A549 (cell line): Measurements from ENCODE around the gene BRSK2. TPM values are rescaled to one million over a fixed set of nuclear protein-coding genes. Genes with fewer than 3 reads are reported as not detected.

Experiments
- ATAC-seq, 2 experiments: fragments of 200-7000 bp in 1 of 2; fragments of >200 bp in 1 of 2; cut with Nextera tagmentation in 1 of 2; cut with Tn5 transposase in 1 of 2; 3 replicates each; pipeline versions ENCODE4 v1.8.0 to v1.9.1; 2018 to 2020; ENCODE audit warnings: mild to moderate bottlenecking in 1 of 2, moderate library complexity in 1 of 2
- CTCF ChIA-PET: fragments of 300-600 bp; sonication (Branson Sonifier 250); formaldehyde crosslinking; extraction: SDS; loops from one replicate; lab custom pipeline; 2021; ENCODE audit warnings: antibody characterized with exemption, inconsistent platforms; lab: Yijun Ruan, JAX
- POLR2A ChIA-PET: fragments of 350-600 bp; formaldehyde crosslinking; extraction: SDS; loops from one replicate; lab custom pipeline; 2021; ENCODE audit warnings: antibody characterized with exemption, inconsistent platforms; lab: Yijun Ruan, JAX
- DNase-seq, 2 experiments: peaks; one replicate each; pipeline versions ENCODE4 v3.0.0 to v3.0.0-alpha.2; 2011 to 2016; ENCODE audit warnings: low read depth in 1 of 2, low spot score in 1 of 2
- FAIRE-seq: peaks from 2 replicates; lab custom pipeline; 2011; peaks lifted over from hg19 to GRCh38; lab: Jason Lieb, UNC
- H3K27ac ChIP-seq, 2 experiments: fragments of >200 bp; sonication (Bioruptor Twin); formaldehyde crosslinking; 3 replicates each; pipeline ENCODE4 v1.5.1; 2016 to 2017
- H3K4me1 ChIP-seq: fragments of >200 bp; sonication (Bioruptor Twin); formaldehyde crosslinking; 3 replicates; pipeline ENCODE4 v1.6.1; 2016
- H3K4me2 ChIP-seq: fragments of >200 bp; sonication (Bioruptor Twin); formaldehyde crosslinking; 3 replicates; pipeline ENCODE4 v1.6.1; 2016
- H3K4me3 ChIP-seq: fragments of >200 bp; sonication (Bioruptor Twin); formaldehyde crosslinking; 3 replicates; pipeline ENCODE4 v1.5.1; 2016
- H3K9me3 ChIP-seq: fragments of >200 bp; sonication (Bioruptor Twin); formaldehyde crosslinking; 3 replicates; pipeline ENCODE4 v1.6.1; 2016
- EHF ChIP-seq: fragments of 250-450 bp; sonication (Bioruptor Pico); IDR thresholded peaks from 2 replicates; pipeline ENCODE4 v1.5.0; 2020; ENCODE audit warnings: mild to moderate bottlenecking
- FOXS1 ChIP-seq: fragments of 250-450 bp; sonication (Bioruptor Pico); IDR thresholded peaks from 2 replicates; pipeline ENCODE4 v1.5.0; 2020; ENCODE audit warnings: mild to moderate bottlenecking, moderate library complexity
- HOXA7 ChIP-seq: fragments of 250-450 bp; sonication (Bioruptor Pico); IDR thresholded peaks from 2 replicates; pipeline ENCODE4 v1.5.0; 2020; ENCODE audit warnings: mild to moderate bottlenecking, moderate library complexity
- HOXB5 ChIP-seq: fragments of 250-450 bp; sonication (Bioruptor Pico); IDR thresholded peaks from 2 replicates; pipeline ENCODE4 v1.5.0; 2020; ENCODE audit warnings: mild to moderate bottlenecking, moderate library complexity
- JUN ChIP-seq, 2 experiments: fragments of >200 bp; sonication (Bioruptor Twin); formaldehyde crosslinking; IDR thresholded peaks; 2 replicates in 1 of 2; 3 replicates in 1 of 2; pipeline ENCODE4 v1.6.1; 2016 to 2017
- JUNB ChIP-seq: fragments of >200 bp; sonication (Bioruptor Twin); formaldehyde crosslinking; IDR thresholded peaks from 2 replicates; pipeline ENCODE4 v1.6.1; 2016
- MAZ ChIP-seq: fragments of 150-350 bp; IDR thresholded peaks from 2 replicates; pipeline ENCODE4 v1.6.1; 2014; ENCODE audit warnings: antibody characterized with exemption, low read depth, low read length, borderline replicate concordance
- NFE2L2 ChIP-seq: fragments of 150-350 bp; conservative IDR thresholded peaks from 2 replicates; pipeline ENCODE4 v1.6.1; 2014; ENCODE audit warnings: low read length
- NR3C1 ChIP-seq: fragments of >200 bp; sonication (Bioruptor Twin); formaldehyde crosslinking; IDR thresholded peaks from 3 replicates; pipeline ENCODE4 v1.6.1; 2017
- RARB ChIP-seq: fragments of 250-450 bp; sonication (Bioruptor Pico); IDR thresholded peaks from 2 replicates; pipeline ENCODE4 v1.8.0; 2021; ENCODE audit warnings: mild to moderate bottlenecking, moderate library complexity
- SMC3 ChIP-seq: fragments of >200 bp; sonication (Bioruptor Twin); formaldehyde crosslinking; IDR thresholded peaks from 3 replicates; pipeline ENCODE4 v1.6.1; 2018; ENCODE audit warnings: inconsistent platforms
- TFCP2L1 ChIP-seq: fragments of 250-450 bp; sonication (Bioruptor Pico); IDR thresholded peaks from 2 replicates; pipeline ENCODE4 v1.5.0; 2021; ENCODE audit warnings: mild to moderate bottlenecking
- TP53 ChIP-seq: fragments of 250-450 bp; sonication (Bioruptor Pico); IDR thresholded peaks from 2 replicates; pipeline ENCODE4 v1.5.0; 2021; ENCODE audit warnings: mild to moderate bottlenecking, moderate library complexity
- ZFP36 ChIP-seq: fragments of 450-650 bp; IDR thresholded peaks from 2 replicates; pipeline ENCODE4 v1.6.1; 2014; ENCODE audit warnings: borderline replicate concordance; ENCODE audit not compliant: partially characterized antibody
- WGBS: methylation state at CpG from one replicate; pipeline ENCODE4 v1.1.6; 2017; ENCODE audit errors: missing lambda C conversion rate; 5-methylcytosine and 5-hydroxymethylcytosine counted together
- polyA plus RNA-seq, 4 experiments: library from polyadenylated mRNA; depleted of rRNA in 3 of 4; stranded (reverse); fragments of >200 nt; fragmentation: RNase III in 1 of 4; extraction: RNeasy Plus Mini Kit Qiagen cat#74134 plus additional on column Dnase treatment in 1 of 4; gene quantifications; 2 replicates in 3 of 4; 3 replicates in 1 of 4; pipeline ENCODE4 v1.2.3, GENCODE V29; 2011 to 2017
- TF ChIP-seq, protein P1 (sequence below): fragments of >200 bp; sonication (Bioruptor Twin); formaldehyde crosslinking; IDR thresholded peaks from 2 replicates; pipeline ENCODE4 v1.6.1; 2016
- TF ChIP-seq, protein P2 (sequence below): fragments of >200 bp; sonication (Bioruptor Twin); formaldehyde crosslinking; IDR thresholded peaks from 3 replicates; pipeline ENCODE4 v1.5.1; 2016
- TF ChIP-seq, protein P3 (sequence below): IDR thresholded peaks from 2 replicates; pipeline ENCODE4 v1.6.1; 2012
- TF ChIP-seq, protein P4 (sequence below): IDR thresholded peaks from 2 replicates; pipeline ENCODE4 v1.6.1; 2012; ENCODE audit warnings: low read depth, borderline replicate concordance

BRSK2 gene
- polyA plus RNA-seq, 2 of the 4 experiments (the other 2 are of a cell fraction), result 3.8 to 10.1 TPM

DNA sequence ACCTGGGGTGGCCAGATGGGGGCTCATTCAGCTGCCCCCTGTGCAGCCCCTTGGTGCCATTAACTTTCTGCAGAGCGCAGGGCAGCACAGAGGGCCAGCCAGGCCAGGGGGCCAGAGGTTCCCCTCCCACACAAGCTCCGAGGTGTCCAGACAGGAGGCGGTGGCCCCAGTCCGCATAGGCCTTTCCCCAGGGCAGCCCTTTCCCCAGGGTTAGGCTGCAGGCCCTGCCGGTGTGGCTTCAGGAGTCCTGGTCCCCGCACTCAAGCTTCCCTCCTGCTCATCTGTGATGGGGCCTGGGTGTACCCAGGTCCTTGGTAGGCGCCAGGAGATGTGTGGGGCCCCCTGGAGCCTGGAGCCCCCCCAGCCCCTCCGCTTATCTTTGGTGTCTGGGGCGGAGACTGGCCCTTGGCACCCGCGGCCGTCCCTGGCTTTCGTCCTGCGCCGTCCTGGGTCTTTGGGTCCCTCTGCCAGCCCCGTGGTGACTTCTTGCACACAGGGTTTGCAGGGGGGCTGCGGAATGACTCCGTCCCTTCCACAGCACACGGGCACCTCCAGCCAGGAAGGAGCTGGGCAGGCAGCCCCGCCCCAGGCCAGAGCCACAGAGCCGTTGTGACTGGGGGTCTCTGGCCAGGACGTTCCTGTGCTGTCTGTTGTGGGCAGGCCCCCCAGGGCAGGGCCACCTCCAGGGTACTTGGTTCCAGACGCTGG, 8.9 kb downstream of the BRSK2 start:
- FAIRE-seq, result no peak
- POLR2A ChIA-PET, result no interaction called here
- ATAC-seq, result no peak

DNA sequence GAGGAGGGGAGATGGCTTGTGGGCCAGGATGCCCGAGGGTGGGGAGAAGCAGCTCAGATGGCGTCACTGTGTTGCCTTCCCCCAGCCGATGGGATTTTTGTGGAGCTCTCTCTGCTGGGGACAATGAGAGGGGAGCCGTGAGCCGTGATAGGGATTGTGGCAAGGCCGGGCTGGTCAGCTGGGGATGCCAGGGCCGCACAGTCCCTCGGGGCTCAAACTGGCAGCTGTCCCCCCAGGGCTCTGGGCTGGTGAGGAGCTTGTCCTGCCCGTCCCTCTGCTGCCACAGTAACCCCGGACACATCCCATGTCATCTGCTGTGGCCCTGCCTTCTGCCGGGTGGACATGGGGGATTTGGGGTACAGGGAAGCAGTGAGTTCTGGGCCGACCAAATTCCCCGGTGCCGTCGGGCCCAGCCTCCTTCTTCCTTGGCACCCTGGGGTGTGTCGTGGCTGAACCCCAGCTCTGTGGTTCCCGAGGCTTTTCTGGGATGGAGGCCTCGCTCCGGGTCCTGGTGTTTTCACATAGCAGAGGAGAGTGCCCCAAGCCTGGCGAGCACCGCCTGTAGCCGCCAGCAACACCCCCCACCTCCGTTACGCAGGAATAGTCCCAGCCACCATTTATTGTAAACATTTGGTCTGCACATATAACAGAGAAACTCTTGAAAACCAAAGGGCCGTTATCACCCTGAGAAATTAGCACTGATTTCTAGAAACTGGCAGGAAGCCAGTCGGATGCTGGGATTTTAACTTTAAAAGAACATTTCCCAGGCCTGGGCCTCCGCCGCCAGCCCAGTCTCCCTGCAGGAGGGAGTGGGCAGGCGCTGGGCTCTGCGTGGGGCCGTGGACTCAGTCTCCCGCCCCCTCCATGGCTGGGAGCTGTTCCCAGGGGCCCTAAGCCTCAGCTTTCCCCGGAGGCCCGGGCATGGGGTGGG, 9.9 kb downstream of the BRSK2 start:
- WGBS, result 82% methylated on average over 30 of the region's 34 CpGs
- no peak for FAIRE-seq
- Histone ChIP-seq H3K4me3 (no peak overlapping the region), H3K27ac (no peak overlapping the region), H3K4me1 (no peaks in the 10 kb centered on the region), H3K4me2 (no peak overlapping the region), H3K9me3 (no peaks in the 10 kb centered on the region)
- TF ChIP-seq JUN (IDR thresholded peaks at IDR 0.05), result no peak
- no peak for TF ChIP-seq RARB (CRISPR knock-in tag)
- TF ChIP-seq, protein P1, sequence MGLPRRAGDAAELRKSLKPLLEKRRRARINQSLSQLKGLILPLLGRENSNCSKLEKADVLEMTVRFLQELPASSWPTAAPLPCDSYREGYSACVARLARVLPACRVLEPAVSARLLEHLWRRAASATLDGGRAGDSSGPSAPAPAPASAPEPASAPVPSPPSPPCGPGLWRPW, result no peak
- no peak for TF ChIP-seq MAZ
- no peak for TF ChIP-seq SMC3
- TF ChIP-seq ZFP36, result no peak
- TF ChIP-seq FOXS1, result no peak
- TF ChIP-seq, protein P2, sequence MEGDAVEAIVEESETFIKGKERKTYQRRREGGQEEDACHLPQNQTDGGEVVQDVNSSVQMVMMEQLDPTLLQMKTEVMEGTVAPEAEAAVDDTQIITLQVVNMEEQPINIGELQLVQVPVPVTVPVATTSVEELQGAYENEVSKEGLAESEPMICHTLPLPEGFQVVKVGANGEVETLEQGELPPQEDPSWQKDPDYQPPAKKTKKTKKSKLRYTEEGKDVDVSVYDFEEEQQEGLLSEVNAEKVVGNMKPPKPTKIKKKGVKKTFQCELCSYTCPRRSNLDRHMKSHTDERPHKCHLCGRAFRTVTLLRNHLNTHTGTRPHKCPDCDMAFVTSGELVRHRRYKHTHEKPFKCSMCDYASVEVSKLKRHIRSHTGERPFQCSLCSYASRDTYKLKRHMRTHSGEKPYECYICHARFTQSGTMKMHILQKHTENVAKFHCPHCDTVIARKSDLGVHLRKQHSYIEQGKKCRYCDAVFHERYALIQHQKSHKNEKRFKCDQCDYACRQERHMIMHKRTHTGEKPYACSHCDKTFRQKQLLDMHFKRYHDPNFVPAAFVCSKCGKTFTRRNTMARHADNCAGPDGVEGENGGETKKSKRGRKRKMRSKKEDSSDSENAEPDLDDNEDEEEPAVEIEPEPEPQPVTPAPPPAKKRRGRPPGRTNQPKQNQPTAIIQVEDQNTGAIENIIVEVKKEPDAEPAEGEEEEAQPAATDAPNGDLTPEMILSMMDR, result no peak
- no peak for TF ChIP-seq TP53 (CRISPR knock-in tag)
- TF ChIP-seq TFCP2L1 (CRISPR knock-in tag), result no peak
- TF ChIP-seq HOXA7 (CRISPR knock-in tag), result no peak
- TF ChIP-seq, protein P3, sequence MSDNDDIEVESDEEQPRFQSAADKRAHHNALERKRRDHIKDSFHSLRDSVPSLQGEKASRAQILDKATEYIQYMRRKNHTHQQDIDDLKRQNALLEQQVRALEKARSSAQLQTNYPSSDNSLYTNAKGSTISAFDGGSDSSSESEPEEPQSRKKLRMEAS, result no peak
- TF ChIP-seq EHF, result no peak
- TF ChIP-seq JUNB, result no peak
- no peak for TF ChIP-seq NR3C1
- ATAC-seq, result no peak
- ChIA-PET POLR2A (no interaction called here), CTCF (interaction anchor here (0.6 kb wide), 1 partner anchor 445 kb away, joined by 3 read pairs; no protein-coding TSS in a partner anchor)
- no peak for DNase-seq

More for the DNA sequence above, 8.9 kb downstream of the BRSK2 start:
- TF ChIP-seq NFE2L2 (no peak), HOXB5 (CRISPR knock-in tag) (no peak), JUN (IDR thresholded peaks at IDR 0.05) (no peak)
- TF ChIP-seq, protein P4, sequence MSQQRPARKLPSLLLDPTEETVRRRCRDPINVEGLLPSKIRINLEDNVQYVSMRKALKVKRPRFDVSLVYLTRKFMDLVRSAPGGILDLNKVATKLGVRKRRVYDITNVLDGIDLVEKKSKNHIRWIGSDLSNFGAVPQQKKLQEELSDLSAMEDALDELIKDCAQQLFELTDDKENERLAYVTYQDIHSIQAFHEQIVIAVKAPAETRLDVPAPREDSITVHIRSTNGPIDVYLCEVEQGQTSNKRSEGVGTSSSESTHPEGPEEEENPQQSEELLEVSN, result no peak
- TF ChIP-seq, protein P1, result no peak
- H3K27ac ChIP-seq, result no peak overlapping the region
- H3K9me3 ChIP-seq, result no peaks in the 10 kb centered on the region
- H3K4me1 ChIP-seq, result no peaks in the 10 kb centered on the region
- no peak overlapping the region for H3K4me3 ChIP-seq
- 83% methylated on average over 18 of the region's 23 CpGs for WGBS
- CTCF ChIA-PET, result interaction anchor here (0.9 kb wide), 1 partner anchor 21 kb away, joined by 5 read pairs; no protein-coding TSS in a partner anchor
- no peak for DNase-seq
- H3K4me2 ChIP-seq, result no peak overlapping the region
